ENCODE data around the gene IGF2BP2. TPM values are rescaled to one million over a fixed set of nuclear protein-coding genes. Genes with fewer than 3 reads are reported as not detected.
A peak's percentile ranks its signal among the peaks of the same experiment; 100 is the strongest.

IGF2BP2 gene
- 57.6 and 99.8 TPM in 2 replicates for total RNA-seq

GRCh38 chr3:185825006-185825638, at the start of gene IGF2BP2:
Gene IGF2BP2 (minus strand): TSS chr3:185825042. CDS start chr3:185824960, 82 bp downstream.
- TF ChIP-seq CTCF (conservative IDR thresholded peaks at IDR 0.05; ENCODE audit: low read depth, low read length), result no peak
- no peak for DNase-seq (ENCODE audit: low read depth)
- peak within 1 kb of the TSS; percentile 89 for H3K4me3 ChIP-seq (ENCODE audit: low read depth, low read length)

DNA sequence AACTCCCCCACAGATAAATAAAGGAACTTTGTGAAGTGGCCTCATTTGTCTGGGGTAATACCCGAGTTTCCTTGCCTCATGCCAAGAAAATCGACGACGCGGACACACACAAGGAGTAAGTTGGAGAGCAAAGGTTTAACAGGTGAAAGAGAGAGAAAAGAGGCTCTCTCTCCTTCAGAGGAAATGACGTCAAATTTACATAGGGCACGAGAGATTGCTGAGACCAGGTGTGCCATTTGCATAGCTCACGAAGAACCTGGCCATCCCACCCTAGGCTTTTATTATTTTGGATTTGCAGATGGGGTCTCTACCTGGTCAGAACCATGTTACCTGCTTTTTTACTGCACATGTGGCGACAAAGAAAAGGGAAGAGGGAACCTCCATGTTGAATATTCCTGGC, 49.3 kb upstream of the IGF2BP2 start:
- no peak for DNase-seq (ENCODE audit: low read depth)
- no peak overlapping the region for H3K4me3 ChIP-seq (ENCODE audit: low read depth, low read length)
- no peak for TF ChIP-seq CTCF (conservative IDR thresholded peaks at IDR 0.05; ENCODE audit: low read depth, low read length)

DNA sequence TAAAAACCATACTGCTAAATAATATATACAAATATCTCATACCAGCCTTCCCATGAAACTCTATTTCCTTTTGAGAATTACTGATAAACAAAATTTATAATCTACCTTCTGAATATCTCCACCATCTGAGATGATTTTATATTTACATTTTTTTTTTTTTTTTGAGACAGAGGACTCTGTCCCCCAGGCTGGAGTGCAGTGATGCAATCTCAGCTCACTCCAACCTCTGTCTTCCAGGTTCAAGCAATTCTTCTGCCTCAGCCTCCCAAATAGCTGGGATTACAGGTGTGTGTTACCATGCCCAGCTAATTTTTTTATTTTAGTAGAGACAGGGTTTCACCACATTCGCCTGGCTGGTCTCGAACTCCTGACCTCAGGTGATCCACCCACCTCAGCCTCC, 42.8 kb upstream of the IGF2BP2 start:
- no peak for TF ChIP-seq CTCF (conservative IDR thresholded peaks at IDR 0.05; ENCODE audit: low read depth, low read length)
- no peak for DNase-seq (ENCODE audit: low read depth)
- H3K4me3 ChIP-seq (ENCODE audit: low read depth, low read length), result no peak overlapping the region

DNA sequence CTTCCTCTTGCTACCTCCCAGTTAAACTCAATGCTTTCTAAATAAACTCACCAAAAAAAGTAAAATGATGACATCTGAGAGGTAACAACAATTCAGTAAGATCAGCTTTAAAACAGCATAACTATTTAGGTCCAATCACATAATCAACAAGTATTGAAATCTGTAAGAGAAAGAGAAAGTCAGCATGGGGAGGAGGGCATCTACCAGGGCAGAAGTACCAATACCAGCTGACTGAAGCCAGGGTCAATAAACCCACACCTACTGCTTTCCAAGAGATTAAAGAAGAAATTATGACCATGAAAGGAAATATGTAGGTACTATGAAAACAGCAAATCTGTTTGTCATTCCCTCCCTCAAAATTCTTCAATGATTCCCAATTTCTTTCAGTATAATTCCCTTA, 42.2 kb upstream of the IGF2BP2 start:
- TF ChIP-seq CTCF (conservative IDR thresholded peaks at IDR 0.05; ENCODE audit: low read depth, low read length), result no peak
- DNase-seq (ENCODE audit: low read depth), result no peak
- H3K4me3 ChIP-seq (ENCODE audit: low read depth, low read length), result no peak overlapping the region

GRCh38 chr3:185866555-185866954, 41.7 kb upstream of the IGF2BP2 start:
- no peak for DNase-seq (ENCODE audit: low read depth)
- TF ChIP-seq CTCF (conservative IDR thresholded peaks at IDR 0.05; ENCODE audit: low read depth, low read length), result no peak
- H3K4me3 ChIP-seq (ENCODE audit: low read depth, low read length), result no peak overlapping the region

GRCh38 chr3:185865247-185865646, 40.4 kb upstream of the IGF2BP2 start:
- no peak for TF ChIP-seq CTCF (conservative IDR thresholded peaks at IDR 0.05; ENCODE audit: low read depth, low read length)
- no peak overlapping the region for H3K4me3 ChIP-seq (ENCODE audit: low read depth, low read length)
- no peak for DNase-seq (ENCODE audit: low read depth)

GRCh38 chr3:185864767-185865166, 39.9 kb upstream of the IGF2BP2 start:
- TF ChIP-seq CTCF (conservative IDR thresholded peaks at IDR 0.05; ENCODE audit: low read depth, low read length), result no peak
- no peak overlapping the region for H3K4me3 ChIP-seq (ENCODE audit: low read depth, low read length)

More at GRCh38 chr3:185864767-185865166, 39.9 kb upstream of the IGF2BP2 start:
- no peak for DNase-seq (ENCODE audit: low read depth)
